Astrocyte of the hippocampus (primary cell): ENCODE data around the gene HRC.
"Not testable (repeated sequence)": the region's sequence is repeated elsewhere in the genome, so short reads cannot be mapped to it uniquely, and the experiment has no call there.

Experiments
- DNase-seq: peaks from one replicate; pipeline ENCODE4 v3.0.0; 2011; ENCODE audit warnings: low read depth, low spot score

HRC gene

GRCh38 chr19:49160450-49161189, 5.4 kb upstream of the HRC start:
- no peak for DNase-seq

- DNase-seq: peak; percentile 90
Measured at GRCh38 chr19:49157445-49158224, 2.4 kb upstream of the HRC start, which contains the start of gene TRPM4. Gene TRPM4, plus strand, starts transcription at chr19:49157792. Its CDS starts 75 bp downstream, at chr19:49157867.

GRCh38 chr19:49155820-49156346, 687 bp upstream of the HRC start:
- DNase-seq: no peak

- no peak for DNase-seq
Measured at GRCh38 chr19:49154279-49154678, 917 bp downstream of the HRC start.

- DNase-seq: no peak
Measured at GRCh38 chr19:49153167-49153809, 1.9 kb downstream of the HRC start.

GRCh38 chr19:49152119-49152550, 3.1 kb downstream of the HRC start:
- DNase-seq: no peak

GRCh38 chr19:49151267-49152118, 3.7 kb downstream of the HRC start:
- DNase-seq: peak; percentile 53

- no peak for DNase-seq
Measured at GRCh38 chr19:49150944-49151243, 4.3 kb downstream of the HRC start.

GRCh38 chr19:49150106-49150943, 4.9 kb downstream of the HRC start:
- DNase-seq: peak; percentile 89

GRCh38 chr19:49149652-49150105, 5.5 kb downstream of the HRC start:
- peak; percentile 92 for DNase-seq

GRCh38 chr19:49148784-49149651, 6.2 kb downstream of the HRC start:
- DNase-seq: peak; percentile 97

- DNase-seq: no peak
Measured at GRCh38 chr19:49148044-49148682, 7.0 kb downstream of the HRC start.

- not testable (repeated sequence) for DNase-seq
Measured at GRCh38 chr19:49146408-49146770, 8.8 kb downstream of the HRC start.

GRCh38 chr19:49145573-49146407, 9.4 kb downstream of the HRC start:
- peak; percentile 92 for DNase-seq

GRCh38 chr19:49142866-49143335, 12.3 kb downstream of the HRC start:
- peak; percentile 97 for DNase-seq

- no peak for DNase-seq
Measured at GRCh38 chr19:49141352-49141751, 13.8 kb downstream of the HRC start.

GRCh38 chr19:49140951-49141350, 14.2 kb downstream of the HRC start:
- DNase-seq: no peak

GRCh38 chr19:49136771-49137171, 18.4 kb downstream of the HRC start:
- no peak for DNase-seq
